ENCODE data around the gene TMEM191B.
"Not testable (repeated sequence)": the region's sequence is repeated elsewhere in the genome, so short reads cannot be mapped to it uniquely, and the experiment has no call there.

- TF ChIP-seq CTCF (conservative IDR thresholded peaks at IDR 0.05; ENCODE audit: low read depth, low read length); EZH2 (IDR thresholded peaks at IDR 0.05; ENCODE audit: borderline replicate concordance, low read depth, low read length, poor library complexity, severe bottlenecking): not testable (repeated sequence)
Measured at GRCh38 chr22:18534315-18534714, 6.7 kb downstream of the TMEM191B start.

All from A673 (cell line).